GM12892 (cell line): ENCODE measurements around the gene TRIM33.

ENCODE experiments used
- DNase-seq: peaks from one replicate; pipeline ENCODE4 v3.0.0; 2011; ENCODE audit not compliant: insufficient read length
- FAIRE-seq: peaks from 2 replicates; lab custom pipeline; 2011; peaks lifted over from hg19 to GRCh38; lab: Jason Lieb, UNC
- POLR2A ChIP-seq: IDR thresholded peaks from 2 replicates; pipeline ENCODE4 v1.6.1; 2011; ENCODE audit warnings: low read depth, low read length, control low read depth
- POLR2AphosphoS5 ChIP-seq: IDR thresholded peaks from 2 replicates; pipeline ENCODE4 v1.6.1; 2011; ENCODE audit warnings: low read depth, low read length, control low read depth
- TAF1 ChIP-seq: IDR thresholded peaks from 2 replicates; pipeline ENCODE4 v1.6.1; 2011; ENCODE audit warnings: low read depth, mild to moderate bottlenecking, control low read depth, low read length, borderline replicate concordance

Gene TRIM33

GRCh38 chr1:114344656-114345055, 166.3 kb downstream of the TRIM33 start:
- FAIRE-seq (no peak), DNase-seq (no peak)
- no peak for TF ChIP-seq TAF1
- TF ChIP-seq POLR2A: no peak
- no peak for TF ChIP-seq POLR2AphosphoS5
